Stomach (tissue), 9 donors: ENCODE data around the gene CELSR3. TPM values are rescaled to one million over a fixed set of nuclear protein-coding genes. Genes with fewer than 3 reads are reported as not detected.

ENCODE experiments used
- DNase-seq, 2 donors: peaks; one replicate each; pipeline versions ENCODE4 v3.0.0 to v3.0.0-alpha.2; 2013 to 2019
- H3K27ac ChIP-seq, 5 donors: fragments of 200-600 bp in 4 of 5; sonication (generic) in 4 of 5; one replicate each; pipeline ENCODE4 v1.5.1; 2013 to 2019; ENCODE audit warnings: mild to moderate bottlenecking in 1 of 5, moderate library complexity in 1 of 5
- H3K27me3 ChIP-seq, 3 donors: fragments of 200-600 bp; sonication (generic); one replicate each; pipeline ENCODE4 v1.5.1; 2017 to 2019; ENCODE audit warnings: mixed run types in 1 of 3
- H3K36me3 ChIP-seq, 4 donors: fragments of 200-600 bp; sonication (generic); 1 replicate in 3 of 4; 2 replicates in 1 of 4; pipeline ENCODE4 v1.5.1; 2016 to 2019
- H3K4me1 ChIP-seq, 4 donors: fragments of 200-600 bp; sonication (generic); one replicate each; pipeline ENCODE4 v1.5.1; 2016 to 2019
- H3K4me3 ChIP-seq, 4 donors: fragments of 200-600 bp; sonication (generic) in 3 of 4; one replicate each; pipeline ENCODE4 v1.5.1; 2016 to 2019; ENCODE audit warnings: mild to moderate bottlenecking in 1 of 4
- H3K9me3 ChIP-seq, 4 donors: fragments of 200-600 bp; sonication (generic); one replicate each; pipeline ENCODE4 v1.5.1; 2016 to 2019
- EP300 ChIP-seq: sonication (generic); formaldehyde crosslinking; IDR thresholded peaks from one replicate; pipeline ENCODE4 v1.6.1; 2017; ENCODE audit warnings: antibody characterized with exemption
- POLR2A ChIP-seq, 4 donors: fragments of 450-650 bp; IDR thresholded peaks; one replicate each; pipeline ENCODE4 v1.6.1; 2016; ENCODE audit warnings: antibody characterized with exemption in 4 of 4, control low read depth in 2 of 4, mild to moderate bottlenecking in 1 of 4, moderate library complexity in 1 of 4
- POLR2AphosphoS5 ChIP-seq, 3 donors: sonication (generic); formaldehyde crosslinking; IDR thresholded peaks; one replicate each; pipeline ENCODE4 v1.6.1; 2016; ENCODE audit warnings: antibody characterized with exemption in 3 of 3
- WGBS, 5 donors: extraction: QIAGEN DNeasy Blood & Tissue Kit in 3 of 5; methylation state at CpG; one replicate each; pipeline versions ENCODE4 v1.1.5 to v1.1.7; 2013 to 2018; 5-methylcytosine and 5-hydroxymethylcytosine counted together
- intact Hi-C: fragments of 100-400 bp; cut with DNase I; formaldehyde crosslinking; loops from one replicate; pipeline ENCODE4 v1.15.1; 2023; ENCODE audit warnings: low total_unique reads
- polyA plus RNA-seq, 3 donors: library from polyadenylated mRNA; stranded (reverse); fragments of 200-250 nt; gene quantifications; one replicate each; pipeline ENCODE4 v1.2.3, GENCODE V29; 2013
- total RNA-seq, 5 donors: library from RNA; depleted of rRNA; stranded (reverse); fragments of >200 nt; gene quantifications; one replicate each; pipeline versions ENCODE4 v1.1.0 to v1.2.3, GENCODE V29; 2014 to 2016
- TF ChIP-seq, protein P1 (sequence below), 7 experiments: fragments of 450-650 bp in 4 of 7; fragments of 200-600 bp in 3 of 7; sonication (generic) in 3 of 7; IDR thresholded peaks; one replicate each; pipeline ENCODE4 v1.5.1; 2016 to 2019; ENCODE audit warnings: antibody characterized with exemption in 7 of 7, control low read depth in 2 of 7, mild to moderate bottlenecking in 1 of 7
- donor health status: healthy with polysubstance abuse.
- donor health status: Bipolar disorder and iron deficiency.
- donor health status: healthy.

The CELSR3 gene
- total and polyA plus RNA-seq, 8 donors, result 0.15 to 2.3 (median 1.5) TPM; not detected in 1

DNA sequence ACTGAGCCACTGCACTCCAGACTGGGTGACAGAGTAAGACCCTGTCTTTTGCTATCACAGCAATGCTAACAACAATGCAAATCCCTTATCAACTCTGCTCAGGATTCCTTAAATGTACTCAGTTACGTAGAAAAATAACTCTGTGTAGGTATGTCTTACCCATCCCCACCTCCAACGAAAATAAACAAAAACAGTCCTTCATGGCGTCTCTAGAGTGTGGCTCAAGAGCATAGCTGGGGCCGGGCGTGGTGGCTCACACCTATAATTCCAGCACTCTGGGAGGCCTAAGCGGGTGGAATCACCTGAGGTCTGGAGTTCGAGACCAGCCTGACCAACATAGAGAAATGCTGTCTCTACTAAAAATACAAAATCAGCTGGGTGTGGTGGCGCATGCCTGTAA is 36.2 kb upstream of the CELSR3 start:
- intact Hi-C loops, result no loop called here
- Histone ChIP-seq H3K27ac (no peak overlapping the region), H3K36me3 (peaks cover 10 to 63% (median 55%) of the 10 kb centered on the region in 4 donors), H3K4me1 (peaks cover 31 to 84% (median 54%) of the 10 kb centered on the region in 4 donors), H3K4me3 (no peak overlapping the region), H3K9me3 (no peaks in the 10 kb centered on the region), H3K27me3 (no peaks in the 10 kb centered on the region)
- TF ChIP-seq POLR2A (IDR thresholded peaks at IDR 0.05) (no peak), POLR2AphosphoS5 (IDR thresholded peaks at IDR 0.05) (no peak), EP300 (no peak)
- TF ChIP-seq, protein P1, sequence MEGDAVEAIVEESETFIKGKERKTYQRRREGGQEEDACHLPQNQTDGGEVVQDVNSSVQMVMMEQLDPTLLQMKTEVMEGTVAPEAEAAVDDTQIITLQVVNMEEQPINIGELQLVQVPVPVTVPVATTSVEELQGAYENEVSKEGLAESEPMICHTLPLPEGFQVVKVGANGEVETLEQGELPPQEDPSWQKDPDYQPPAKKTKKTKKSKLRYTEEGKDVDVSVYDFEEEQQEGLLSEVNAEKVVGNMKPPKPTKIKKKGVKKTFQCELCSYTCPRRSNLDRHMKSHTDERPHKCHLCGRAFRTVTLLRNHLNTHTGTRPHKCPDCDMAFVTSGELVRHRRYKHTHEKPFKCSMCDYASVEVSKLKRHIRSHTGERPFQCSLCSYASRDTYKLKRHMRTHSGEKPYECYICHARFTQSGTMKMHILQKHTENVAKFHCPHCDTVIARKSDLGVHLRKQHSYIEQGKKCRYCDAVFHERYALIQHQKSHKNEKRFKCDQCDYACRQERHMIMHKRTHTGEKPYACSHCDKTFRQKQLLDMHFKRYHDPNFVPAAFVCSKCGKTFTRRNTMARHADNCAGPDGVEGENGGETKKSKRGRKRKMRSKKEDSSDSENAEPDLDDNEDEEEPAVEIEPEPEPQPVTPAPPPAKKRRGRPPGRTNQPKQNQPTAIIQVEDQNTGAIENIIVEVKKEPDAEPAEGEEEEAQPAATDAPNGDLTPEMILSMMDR (IDR thresholded peaks at IDR 0.05), result no peak
- no peak for DNase-seq
- WGBS, 5 donors, result 94 to 95% (median 94%) methylated on average over 8 of the region's 8 CpGs

DNA sequence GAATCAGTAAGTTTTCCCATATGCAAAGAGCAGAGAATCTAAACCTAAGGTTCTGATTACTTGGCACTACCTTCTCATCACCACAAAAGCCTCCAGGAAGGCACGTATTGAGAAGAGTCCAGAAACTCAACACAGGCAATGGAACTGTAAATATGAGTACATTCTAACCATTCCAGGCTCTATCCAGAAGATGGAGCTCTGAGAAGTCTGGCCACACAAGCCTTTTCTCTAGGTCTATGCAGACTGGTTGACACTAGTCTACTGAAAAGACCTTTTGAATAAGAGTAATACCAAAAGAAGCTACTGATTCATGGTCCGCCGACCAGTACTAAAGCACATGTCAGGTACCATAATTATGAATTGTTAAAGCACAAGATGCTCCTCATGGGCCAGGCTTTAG is 35.3 kb upstream of the CELSR3 start:
- Histone ChIP-seq H3K36me3 (peaks cover 18 to 73% (median 64%) of the 10 kb centered on the region in 4 donors), H3K9me3 (no peaks in the 10 kb centered on the region), H3K4me1 (peaks cover 29 to 84% (median 54%) of the 10 kb centered on the region in 4 donors), H3K27me3 (no peaks in the 10 kb centered on the region), H3K27ac (no peak overlapping the region), H3K4me3 (no peak overlapping the region)
- DNase-seq, result no peak
- TF ChIP-seq, protein P1 (IDR thresholded peaks at IDR 0.05), result no peak
- TF ChIP-seq POLR2A (IDR thresholded peaks at IDR 0.05) (no peak), EP300 (no peak), POLR2AphosphoS5 (IDR thresholded peaks at IDR 0.05) (no peak)
- intact Hi-C loops, result no loop called here
- 75 to 84% (median 81%) methylated on average over 3 of the region's 3 CpGs for WGBS, 5 donors

DNA sequence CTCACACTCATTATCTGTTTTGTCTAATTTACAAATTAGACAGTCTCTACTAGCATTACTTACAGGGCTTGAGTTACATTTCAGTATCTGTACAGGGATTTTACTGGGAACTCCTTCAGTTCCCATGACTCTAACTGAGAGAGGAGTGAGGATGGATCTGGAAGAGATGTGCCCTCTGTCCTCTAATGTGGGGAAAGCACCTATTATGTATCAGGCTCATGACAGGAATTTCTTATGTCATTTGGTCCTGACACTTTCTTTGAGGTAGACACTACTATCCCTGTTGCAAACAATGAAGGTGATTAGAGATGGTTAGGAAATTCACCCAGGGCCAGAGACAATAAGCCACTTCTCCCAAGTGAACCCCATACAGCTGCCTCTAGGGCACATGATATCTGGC is 33.9 kb upstream of the CELSR3 start:
- DNase-seq, result no peak
- peaks cover 29 to 79% (median 49%) of the 10 kb centered on the region in 4 donors for H3K4me1 ChIP-seq
- H3K4me3 ChIP-seq, result no peak overlapping the region
- TF ChIP-seq EP300 (no peak), POLR2A (IDR thresholded peaks at IDR 0.05) (no peak), POLR2AphosphoS5 (IDR thresholded peaks at IDR 0.05) (no peak)
- TF ChIP-seq, protein P1 (IDR thresholded peaks at IDR 0.05), result no peak
- H3K9me3 ChIP-seq, result no peaks in the 10 kb centered on the region
- H3K27ac ChIP-seq, result peak overlapping the region in 3 of 5 donors; percentile 77 to 84 (median 83)
- intact Hi-C loops, result no loop called here
- peaks cover 32 to 79% (median 72%) of the 10 kb centered on the region in 4 donors for H3K36me3 ChIP-seq
- no peaks in the 10 kb centered on the region for H3K27me3 ChIP-seq

DNA sequence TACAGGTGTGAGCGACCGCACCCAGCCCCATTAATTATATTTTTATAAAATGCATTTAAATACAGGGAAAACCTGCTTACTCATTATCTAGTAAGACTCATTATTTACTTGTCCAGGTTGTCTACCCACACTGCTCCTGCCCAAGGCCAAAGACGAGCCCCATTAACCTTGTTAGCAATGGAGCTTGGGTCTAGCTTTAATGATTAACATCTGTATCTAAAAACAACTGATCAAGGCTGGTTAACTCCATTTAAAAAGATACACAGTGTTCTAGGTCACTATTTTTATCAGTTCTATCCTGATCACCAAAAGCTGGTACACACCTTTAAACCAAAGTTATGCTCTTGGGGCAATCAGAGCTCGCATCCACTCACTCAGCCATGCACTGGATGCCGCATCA is 33.5 kb upstream of the CELSR3 start:
- 77 to 91% (median 80%) methylated on average over 5 of the region's 5 CpGs for WGBS, 5 donors
- TF ChIP-seq POLR2A (IDR thresholded peaks at IDR 0.05), result no peak
- TF ChIP-seq, protein P1 (IDR thresholded peaks at IDR 0.05), result no peak
- H3K27me3 ChIP-seq, result no peaks in the 10 kb centered on the region
- H3K4me3 ChIP-seq, result no peak overlapping the region
- no peaks in the 10 kb centered on the region for H3K9me3 ChIP-seq
- H3K36me3 ChIP-seq, result peaks cover 35 to 79% (median 72%) of the 10 kb centered on the region in 4 donors
- peak overlapping the region in 4 of 5 donors; percentile 77 to 87 (median 84) for H3K27ac ChIP-seq
- intact Hi-C loops, result no loop called here
- DNase-seq, result no peak
- peaks cover 29 to 77% (median 47%) of the 10 kb centered on the region in 4 donors for H3K4me1 ChIP-seq
